ENCODE results near the gene CABLES2.

Gene CABLES2

DNA sequence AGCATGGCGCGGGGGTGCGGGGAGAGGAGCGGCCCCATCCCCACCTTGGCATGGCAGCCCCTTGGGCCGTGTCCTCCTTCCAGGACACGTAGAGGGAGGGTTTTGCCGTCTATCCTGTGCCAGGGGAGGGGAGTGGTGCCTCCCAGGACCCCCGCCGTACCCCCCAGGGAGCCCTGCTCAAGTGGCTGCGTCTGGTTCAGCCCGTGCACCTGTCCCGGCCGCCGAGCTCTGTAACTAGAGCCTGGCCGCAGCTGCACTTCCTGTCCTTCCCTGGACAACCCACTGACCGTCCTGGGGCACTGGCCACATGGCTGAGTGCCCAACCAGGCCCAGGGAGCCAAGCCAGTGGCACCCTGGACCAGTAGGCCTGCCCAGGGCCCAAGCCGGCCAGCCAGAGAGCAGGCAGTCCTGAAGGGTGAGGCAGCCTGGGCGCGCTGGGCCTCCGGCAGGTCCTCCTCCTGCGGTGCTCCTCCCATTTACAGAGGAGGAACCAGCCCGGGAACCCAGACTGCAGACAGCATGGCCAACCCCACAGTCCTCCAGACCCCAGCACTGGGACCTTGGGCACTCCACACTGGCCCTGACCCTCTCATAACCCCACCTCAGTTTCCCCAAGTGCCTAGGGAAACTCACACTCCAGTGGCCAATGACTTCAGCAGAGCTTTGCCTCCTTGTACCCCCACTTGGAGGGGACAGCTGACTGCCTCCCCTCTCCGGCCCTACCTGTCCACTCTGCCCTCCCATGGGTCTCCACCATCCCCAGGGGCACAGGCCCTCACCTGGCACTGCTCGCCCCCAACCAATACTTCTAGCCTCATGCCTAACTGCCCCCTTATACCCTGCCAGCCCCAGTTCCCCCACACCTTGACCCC is 48.7 kb downstream of the CABLES2 start:
- no peak for DNase-seq

DNA sequence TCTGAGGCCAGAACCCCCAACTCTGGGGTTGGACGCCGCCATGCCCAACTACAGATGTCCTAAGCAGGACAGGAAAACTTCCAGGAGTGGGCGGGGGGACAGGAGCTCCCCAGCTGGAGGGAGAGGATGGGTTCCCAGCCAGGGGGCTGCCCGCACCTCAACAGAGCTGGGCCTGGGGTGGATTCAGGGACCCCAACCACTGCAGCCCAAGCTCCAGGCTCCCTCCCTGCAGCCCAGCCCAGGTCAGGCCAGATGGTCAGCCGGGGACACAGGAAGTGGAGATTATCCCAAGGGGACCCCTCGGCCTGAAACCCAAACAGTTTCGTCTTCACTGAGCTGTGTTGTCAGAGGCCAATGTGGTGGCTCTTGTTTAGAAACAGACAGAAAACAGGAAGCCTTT is 49.4 kb downstream of the CABLES2 start:
- no peak for DNase-seq

- no peak for DNase-seq
Observed at GRCh38 chr20:62357187-62357667, 49.9 kb downstream of the CABLES2 start.

GRCh38 chr20:62356589-62357186 is 50.4 kb downstream of the CABLES2 start:
- DNase-seq, result no peak

DNA sequence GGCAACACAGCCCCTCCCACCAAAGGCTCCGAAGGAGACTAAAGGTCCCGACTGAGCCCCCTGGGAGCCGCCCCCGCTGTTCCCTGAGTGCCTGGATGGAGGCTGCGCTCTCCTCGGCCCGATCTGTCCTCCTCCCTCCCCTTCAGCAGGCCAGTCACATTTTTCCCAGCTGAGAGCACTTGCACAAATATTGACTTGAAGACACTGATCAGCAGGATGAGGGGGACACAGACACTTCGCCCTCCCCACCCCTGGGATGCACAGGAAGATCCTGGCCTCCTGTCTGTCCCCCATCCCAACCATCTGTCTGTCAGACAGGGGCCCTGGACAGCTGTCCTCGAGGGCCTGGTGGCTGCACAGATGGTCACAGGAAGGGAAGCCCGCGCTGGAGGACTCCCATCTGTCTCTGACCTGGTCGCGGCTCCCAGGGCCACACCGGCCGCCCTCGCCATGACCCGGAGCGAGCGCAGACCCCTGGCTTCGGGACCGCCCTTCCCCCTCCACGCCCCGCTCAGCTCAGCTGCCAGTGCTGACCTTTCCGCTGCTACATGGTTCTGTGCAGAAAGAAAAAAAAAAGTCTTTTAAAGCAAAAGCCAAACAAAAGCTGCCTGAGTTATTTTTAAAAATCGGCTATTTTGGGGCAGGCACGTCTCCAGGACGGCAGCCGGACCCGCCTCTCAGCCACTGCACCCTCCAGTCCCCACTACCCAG is 51.1 kb downstream of the CABLES2 start:
- DNase-seq, result no peak

DNA sequence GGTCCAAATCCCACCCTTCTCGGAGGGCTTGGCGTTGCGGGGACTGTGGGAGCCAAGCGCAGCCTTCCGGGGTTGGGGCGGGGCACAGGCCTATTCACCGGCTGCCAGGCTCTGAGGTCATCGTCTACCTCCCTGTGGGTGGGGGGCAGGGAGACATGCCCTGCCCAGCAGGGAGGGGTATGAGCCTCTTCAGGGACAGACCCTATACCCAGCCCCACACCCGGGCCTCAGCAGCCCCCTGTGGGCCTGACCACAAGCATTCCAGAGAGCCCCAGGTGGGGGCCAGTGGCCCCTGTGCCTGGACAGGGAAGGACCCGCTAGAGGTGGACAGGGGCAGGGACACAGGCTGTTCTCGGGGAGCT is 51.6 kb downstream of the CABLES2 start:
- no peak for DNase-seq

DNA sequence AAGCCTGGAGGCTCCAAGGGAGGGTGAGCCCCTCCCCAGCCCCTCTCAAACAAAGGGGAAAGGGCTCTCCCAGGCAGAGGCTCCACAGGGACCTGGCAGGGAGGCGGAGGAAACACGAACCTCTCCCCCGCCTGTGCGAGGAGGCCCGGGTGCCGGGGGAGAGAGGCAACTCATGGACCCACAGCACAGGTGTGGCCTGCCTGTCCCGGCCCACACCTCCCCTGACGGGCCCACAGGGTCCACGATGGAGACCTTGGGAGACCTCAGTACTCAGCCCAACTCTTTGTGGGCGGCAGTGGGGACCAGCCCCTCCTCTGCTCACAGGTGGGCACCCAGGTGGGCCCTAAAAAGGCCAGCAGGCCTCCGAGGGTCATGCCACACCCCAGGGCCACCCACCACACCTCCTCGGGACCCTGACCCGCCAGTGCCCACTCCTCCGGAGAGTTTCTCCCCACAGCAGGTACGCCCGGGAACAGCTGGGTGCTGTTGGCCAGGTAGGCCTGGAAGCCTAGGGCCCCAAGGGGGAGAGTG is 52.2 kb downstream of the CABLES2 start:
- no peak for DNase-seq

GRCh38 chr20:62354031-62354808 is 52.9 kb downstream of the CABLES2 start:
- DNase-seq, result no peak

DNA sequence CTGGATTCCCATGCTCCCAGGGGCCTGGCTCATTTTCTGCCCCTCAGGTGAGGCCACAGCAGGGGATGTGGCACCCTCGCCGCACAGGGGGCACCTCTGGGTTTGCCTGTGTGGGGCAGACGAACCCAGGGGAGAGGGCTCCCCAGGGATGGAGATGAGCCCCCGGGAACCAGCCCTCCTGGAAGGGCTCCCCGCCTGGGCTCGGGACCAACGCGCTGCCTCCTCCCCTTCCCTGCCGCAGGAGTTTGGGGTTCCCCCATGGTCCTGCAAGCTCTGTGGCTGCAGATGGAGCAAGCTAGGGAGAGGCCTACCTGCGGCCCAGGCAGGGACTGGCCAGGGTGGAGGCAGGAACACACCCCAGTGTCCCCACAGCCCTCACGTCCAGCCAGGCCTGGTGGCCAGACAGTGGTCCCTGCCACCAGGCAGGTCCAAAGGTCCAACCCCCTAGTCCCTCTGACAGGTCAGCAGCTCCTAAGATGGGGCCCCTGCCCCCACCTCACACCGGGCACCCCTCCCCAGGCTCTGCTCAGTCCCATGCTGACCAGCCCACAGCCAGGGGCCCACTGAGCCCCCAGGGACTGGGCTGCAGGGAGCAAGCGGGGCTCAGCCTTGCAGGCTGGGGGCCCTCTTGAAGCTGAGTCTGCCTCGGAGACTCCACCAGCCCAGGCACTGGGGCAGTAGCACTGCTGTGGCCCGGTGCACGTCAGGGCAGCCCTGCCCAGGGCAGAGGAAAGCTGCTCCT is 53.6 kb downstream of the CABLES2 start:
- no peak for DNase-seq

DNA sequence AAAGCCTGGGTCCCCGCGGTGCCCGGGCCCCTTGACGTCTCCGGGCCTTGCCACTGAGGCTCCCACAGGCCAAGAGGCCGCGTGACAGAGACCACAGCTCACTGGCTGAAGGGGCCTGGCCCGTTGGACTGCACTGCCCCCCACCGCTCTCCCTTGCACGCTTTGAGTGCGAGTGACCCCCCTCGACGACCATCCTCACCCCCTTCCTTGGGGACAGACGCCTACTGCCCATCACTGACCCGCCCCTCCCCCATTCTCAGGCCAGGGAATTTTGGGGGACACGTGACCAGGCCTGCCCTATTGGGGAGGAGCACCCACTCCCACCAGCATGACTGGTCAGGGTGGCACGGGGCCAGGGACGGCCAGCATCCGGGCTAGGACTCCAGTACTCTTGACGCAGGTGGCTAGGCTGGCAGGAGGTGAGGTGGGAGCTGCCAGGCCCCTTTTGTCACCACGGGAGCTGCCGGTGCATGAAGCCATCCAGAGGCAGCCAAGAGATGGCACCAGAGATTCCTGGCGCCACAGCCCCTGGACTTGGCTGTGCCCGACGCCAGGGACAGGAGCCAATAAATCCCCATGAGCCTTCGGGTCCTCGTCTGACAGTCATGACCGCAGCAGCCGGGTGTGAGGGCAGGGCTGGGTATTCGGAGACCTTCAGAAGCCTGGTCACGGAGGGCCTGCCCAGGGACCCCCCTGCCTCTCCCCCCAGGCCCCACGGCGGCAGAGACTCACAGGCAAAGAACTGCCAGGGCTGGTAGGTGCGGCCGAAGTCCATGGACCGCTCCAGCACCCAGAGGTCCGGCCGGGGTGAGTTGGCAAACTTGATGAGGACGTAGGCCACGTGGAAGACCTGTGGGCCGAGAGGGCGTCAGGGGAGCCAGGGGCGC is 54.4 kb downstream of the CABLES2 start:
- DNase-seq, result no peak

GRCh38 chr20:62351469-62352401 is 55.4 kb downstream of the CABLES2 start:
- DNase-seq, result no peak

GRCh38 chr20:62350629-62351422 is 56.3 kb downstream of the CABLES2 start:
- DNase-seq, result no peak

GRCh38 chr20:62350098-62350628 is 56.9 kb downstream of the CABLES2 start:
- DNase-seq, result no peak

GRCh38 chr20:62349556-62350097 is 57.5 kb downstream of the CABLES2 start:
- DNase-seq, result no peak

GRCh38 chr20:62348604-62349003 is 58.5 kb downstream of the CABLES2 start:
- DNase-seq, result no peak

GRCh38 chr20:62347445-62347844 is 59.6 kb downstream of the CABLES2 start:
- DNase-seq, result no peak

DNA sequence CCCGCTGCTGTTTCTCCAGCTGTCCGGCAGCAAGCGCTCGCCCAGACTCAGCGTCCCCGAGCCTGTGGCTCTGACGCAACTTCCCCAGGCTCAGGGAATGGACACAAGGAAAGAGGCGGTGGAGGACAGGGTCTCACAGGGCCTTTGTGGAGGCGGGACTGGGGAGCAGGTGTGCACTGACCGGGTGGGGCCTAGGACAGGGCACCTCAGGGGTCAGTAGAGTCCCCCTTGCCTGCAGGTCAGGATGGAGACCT is 60.0 kb downstream of the CABLES2 start:
- DNase-seq, result no peak

DNA sequence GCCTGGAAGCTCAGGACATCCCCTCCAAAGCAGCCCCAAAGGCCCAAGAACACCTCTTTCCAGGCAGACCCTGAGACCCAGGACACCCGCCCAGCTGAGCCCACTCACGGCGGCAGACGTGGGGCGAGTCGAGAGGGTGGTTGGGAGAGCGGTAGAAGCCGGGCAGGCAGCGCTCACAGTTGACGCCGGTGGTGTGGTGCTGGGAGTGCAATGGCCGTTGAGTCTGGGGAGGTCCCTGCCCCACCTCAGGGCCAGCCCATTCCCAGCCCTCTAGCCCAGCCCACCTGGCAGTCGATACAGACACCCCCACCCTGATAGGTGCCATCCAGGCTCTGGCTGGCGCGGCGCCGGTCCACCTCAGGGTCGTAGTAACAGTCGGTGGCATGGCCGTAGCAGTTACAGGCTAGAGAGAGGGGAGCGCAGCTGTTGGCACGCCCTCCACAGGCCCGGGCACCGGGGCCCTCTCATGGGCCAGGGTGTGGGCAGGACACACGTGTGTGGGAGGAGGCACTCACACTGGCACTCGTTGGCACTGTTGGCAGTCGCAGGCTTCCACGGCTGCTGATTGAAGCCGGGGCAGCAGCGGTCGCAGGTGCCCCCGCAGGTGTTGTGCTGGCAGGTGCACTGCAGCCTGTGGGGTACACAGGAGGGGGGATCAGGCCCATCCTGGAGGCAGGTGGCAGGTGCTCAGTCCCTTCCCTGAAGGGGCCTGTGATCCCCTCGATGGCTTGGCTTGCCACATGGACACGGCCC is 60.5 kb downstream of the CABLES2 start:
- DNase-seq, result no peak

All from stimulated activated CD4-positive, alpha-beta T cell treated with anti-CD3 and anti-CD28 coated beads, Interleukin-2, amount 100 ng/mL, for 48 hours (primary cell).